Ovary (tissue), 3 donors: ENCODE data around the gene APBB2.

Experiments
- CTCF ChIP-seq, 3 donors: fragments of 450-650 bp in 2 of 3; fragments of 200-600 bp in 1 of 3; IDR thresholded peaks; one replicate each; pipeline versions ENCODE4 v1.5.1 to v1.8.0; 2016 to 2022; ENCODE audit warnings: antibody characterized with exemption in 3 of 3, mild to moderate bottlenecking in 1 of 3
- EP300 ChIP-seq: sonication (generic); formaldehyde crosslinking; IDR thresholded peaks from one replicate; pipeline ENCODE4 v1.6.1; 2017; ENCODE audit warnings: antibody characterized with exemption
- POLR2A ChIP-seq: fragments of 450-650 bp; IDR thresholded peaks from one replicate; pipeline ENCODE4 v1.6.1; 2017; ENCODE audit warnings: antibody characterized with exemption, mild to moderate bottlenecking, moderate library complexity
- donor health status: DM: no; HTN: no; CAD: no.

DNA sequence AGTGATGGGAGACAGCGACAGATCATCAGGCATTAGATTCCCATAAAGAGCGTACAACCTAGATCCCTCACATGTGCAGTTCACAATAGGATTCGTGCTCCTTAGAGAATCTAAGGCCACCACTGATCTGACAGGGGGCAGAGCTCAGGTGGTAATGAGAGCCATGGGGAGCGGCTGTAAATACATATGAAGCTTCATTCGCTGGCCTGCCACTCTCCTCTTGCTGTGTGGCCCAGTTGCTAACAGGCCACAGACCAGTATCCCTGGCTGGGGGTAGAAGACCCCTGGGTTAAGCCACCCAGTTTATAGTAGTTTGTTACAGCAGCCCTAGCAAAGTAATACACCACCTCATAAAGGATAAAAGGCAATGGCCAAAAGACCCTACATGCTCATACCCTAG is 30.3 kb downstream of the APBB2 start:
- TF ChIP-seq CTCF (IDR thresholded peaks at IDR 0.05) (no peak), POLR2A (no peak), EP300 (no peak)
